Activated CD8-positive, alpha-beta T cell treated with anti-CD3 and anti-CD28 coated beads for 36 hours (primary cell): Measurements from ENCODE around the gene PARP2. TPM values are rescaled to one million over a fixed set of nuclear protein-coding genes. Genes with fewer than 3 reads are reported as not detected.
"Not testable (repeated sequence)": the region's sequence is repeated elsewhere in the genome, so short reads cannot be mapped to it uniquely, and the experiment has no call there.

Experiments
- ATAC-seq: fragments of 200-7000 bp; cut with Tn5 transposase; one replicate; pipeline ENCODE4 v1.10.0; 2021; ENCODE audit warnings: mild to moderate bottlenecking, moderate library complexity
- CTCF ChIA-PET: fragments of 350-600 bp; sonication (Branson Sonifier 250); formaldehyde crosslinking; loops from one replicate; lab custom pipeline; 2021; ENCODE audit warnings: antibody characterized with exemption; lab: Charles Lee
- POLR2A ChIA-PET: fragments of 350-600 bp; sonication (Branson Sonifier 250); formaldehyde crosslinking; loops from one replicate; lab custom pipeline; 2021; ENCODE audit warnings: antibody characterized with exemption; lab: Charles Lee
- DNase-seq: peaks from one replicate; pipeline ENCODE4 v3.0.0-alpha.2; 2020
- H3K27ac Mint-ChIP-seq: one replicate; pipeline ENCODE4 v1.8.0; 2021; ENCODE audit warnings: mild to moderate bottlenecking, mixed read lengths
- H3K27me3 Mint-ChIP-seq: one replicate; pipeline ENCODE4 v1.8.0; 2021; ENCODE audit warnings: mixed read lengths
- H3K36me3 Mint-ChIP-seq: one replicate; pipeline ENCODE4 v1.8.0; 2021; ENCODE audit warnings: low read depth, mixed read lengths
- H3K4me1 Mint-ChIP-seq: one replicate; pipeline ENCODE4 v1.8.0; 2021; ENCODE audit warnings: low read depth, mixed read lengths
- H3K4me3 Mint-ChIP-seq: one replicate; pipeline ENCODE4 v1.8.0; 2021; ENCODE audit warnings: mild to moderate bottlenecking, moderate library complexity, mixed read lengths
- H3K9me3 Mint-ChIP-seq: one replicate; pipeline ENCODE4 v1.8.0; 2021; ENCODE audit warnings: mixed read lengths
- CTCF ChIP-seq: fragments of 200-600 bp; IDR thresholded peaks from one replicate; pipeline ENCODE4 v1.8.0; 2022; ENCODE audit warnings: antibody characterized with exemption, mild to moderate bottlenecking
- intact Hi-C: fragments of 100-400 bp; cut with micrococcal nuclease; formaldehyde crosslinking; loops from one replicate; pipeline ENCODE4 v1.10.0; 2022
- total RNA-seq, 2 experiments: library from RNA; stranded (reverse); gene quantifications; one replicate each; pipeline ENCODE4 v1.2.3, GENCODE V29; 2021

Gene PARP2
- total RNA-seq, 2 experiments from 2014 or later: 45.7 to 46.5 TPM

GRCh38 chr14:20332431-20332787 is 11.0 kb upstream of the PARP2 start:
- ChIA-PET CTCF (interaction anchor here (0.7 to 9.4 kb wide), 8 partner anchors 10 to 639 kb away, joined by 3 to 125 read pairs (median 3); partner anchors contain the start of gene PARP2), POLR2A (interaction anchor here (4.7 kb wide), 1 partner anchor 10 kb away, joined by 40 read pairs; the partner anchor contains the start of gene PARP2)
- Mint-ChIP-seq H3K27me3 (no peaks in the 10 kb centered on the region), H3K4me1 (peaks cover 40% of the 10 kb centered on the region), H3K9me3 (no peaks in the 10 kb centered on the region), H3K27ac (peak overlapping the region; percentile 93), H3K4me3 (peak overlapping the region; percentile 97), H3K36me3 (peaks cover 30% of the 10 kb centered on the region)
- intact Hi-C loops: loop anchor here (5.0 kb wide), 1 partner anchor 80 kb away; the partner anchor contains the start of gene TEP1
- ATAC-seq (no peak), DNase-seq (no peak)
- TF ChIP-seq CTCF: no peak

- H3K4me1 Mint-ChIP-seq: peaks cover 34% of the 10 kb centered on the region
- peaks cover 2% of the 10 kb centered on the region for H3K27me3 Mint-ChIP-seq
- POLR2A ChIA-PET: interaction anchor here (1.3 to 4.7 kb wide), 3 partner anchors 10 to 349 kb away, joined by 4 to 40 read pairs (median 9); partner anchors contain the start of genes PARP2 and PNP
- ATAC-seq (peak; percentile 99), DNase-seq (peak; percentile 67)
- intact Hi-C loops: loop anchor here (5.0 kb wide), 1 partner anchor 79 kb away; the partner anchor contains the start of gene TEP1
- TF ChIP-seq CTCF: no peak
- peaks cover 26% of the 10 kb centered on the region for H3K36me3 Mint-ChIP-seq
- CTCF ChIA-PET: interaction anchor here (0.7 to 9.4 kb wide), 9 partner anchors 9 to 638 kb away, joined by 3 to 125 read pairs (median 3); partner anchors contain the start of genes APEX1, OSGEP and PARP2
- peak within 1 kb of the TSS; percentile 97 for H3K4me3 Mint-ChIP-seq
- H3K9me3 Mint-ChIP-seq: no peaks in the 10 kb centered on the region
- H3K27ac Mint-ChIP-seq: peak within 1 kb of the TSS; percentile 93
Measured at GRCh38 chr14:20332788-20333493, 10.5 kb upstream of the PARP2 start, which contains the start of gene CCNB1IP1. Gene CCNB1IP1 (minus strand): TSS chr14:20333279. CDS start chr14:20316523, 16,756 bp downstream.

- Mint-ChIP-seq H3K4me3 (peak overlapping the region; percentile 97), H3K27me3 (peaks cover 2% of the 10 kb centered on the region), H3K36me3 (peaks cover 25% of the 10 kb centered on the region), H3K27ac (peak overlapping the region; percentile 93), H3K9me3 (no peaks in the 10 kb centered on the region), H3K4me1 (peaks cover 31% of the 10 kb centered on the region)
- ChIA-PET CTCF (interaction anchor here (1.0 to 9.4 kb wide), 5 partner anchors 9 to 121 kb away, joined by 3 to 125 read pairs (median 4); partner anchors contain the start of genes APEX1, OSGEP and PARP2), POLR2A (interaction anchor here (1.3 to 4.7 kb wide), 3 partner anchors 9 to 348 kb away, joined by 4 to 40 read pairs (median 9); partner anchors contain the start of genes PARP2 and PNP)
- DNase-seq (no peak), ATAC-seq (no peak)
- intact Hi-C loops: loop anchor here (5.0 kb wide), 1 partner anchor 79 kb away; the partner anchor contains the start of gene TEP1
- no peak for TF ChIP-seq CTCF
Measured at GRCh38 chr14:20333494-20333841, 10.0 kb upstream of the PARP2 start.

GRCh38 chr14:20334017-20334416 is 9.4 kb upstream of the PARP2 start:
- H3K36me3 Mint-ChIP-seq: peaks cover 20% of the 10 kb centered on the region
- no peak overlapping the region for H3K27ac Mint-ChIP-seq
- no peak for TF ChIP-seq CTCF
- POLR2A ChIA-PET: interaction anchor here (1.3 to 4.7 kb wide), 3 partner anchors 9 to 348 kb away, joined by 4 to 40 read pairs (median 9); partner anchors contain the start of genes PARP2 and PNP
- H3K4me1 Mint-ChIP-seq: peaks cover 26% of the 10 kb centered on the region
- peaks cover 2% of the 10 kb centered on the region for H3K27me3 Mint-ChIP-seq
- intact Hi-C loops: loop anchor here (5.0 kb wide), 1 partner anchor 78 kb away; the partner anchor contains the start of gene TEP1
- DNase-seq (no peak), ATAC-seq (no peak)
- CTCF ChIA-PET: interaction anchor here (1.0 to 9.4 kb wide), 3 partner anchors 8 to 121 kb away, joined by 4 to 125 read pairs (median 7); partner anchors contain the start of genes APEX1, OSGEP and PARP2
- no peaks in the 10 kb centered on the region for H3K9me3 Mint-ChIP-seq
- no peak overlapping the region for H3K4me3 Mint-ChIP-seq

GRCh38 chr14:20341032-20341431 is 2.4 kb upstream of the PARP2 start:
- H3K27me3 Mint-ChIP-seq, H3K9me3 Mint-ChIP-seq, ATAC-seq, DNase-seq, H3K4me3 Mint-ChIP-seq, H3K27ac Mint-ChIP-seq: not testable (repeated sequence)
- peaks cover 11% of the 10 kb centered on the region for H3K4me1 Mint-ChIP-seq
- CTCF ChIA-PET: interaction anchor here (10.2 kb wide), 1 partner anchor 12 kb away, joined by 125 read pairs; the partner anchor contains the start of gene CCNB1IP1
- intact Hi-C loops: loop anchor here (5.0 kb wide), 2 partner anchors 121 to 341 kb away; partner anchors contain the start of genes PIP4P1 and RNASE4
- peaks cover 14% of the 10 kb centered on the region for H3K36me3 Mint-ChIP-seq
- POLR2A ChIA-PET: interaction anchor here (1.1 to 1.3 kb wide), 2 partner anchors 34 to 73 kb away, joined by 4 to 6 read pairs; partner anchors contain the start of gene TEP1
